K562 (cell line): ENCODE data around the gene PHF1. TPM values are rescaled to one million over a fixed set of nuclear protein-coding genes. Genes with fewer than 3 reads are reported as not detected.

Experiments used
- CAMTA2 ChIP-seq: fragments of 250-450 bp; sonication (Bioruptor Pico); conservative IDR thresholded peaks from 2 replicates; pipeline ENCODE4 v1.5.1; 2022
- CBFA2T3 ChIP-seq: fragments of 450-650 bp; IDR thresholded peaks from 2 replicates; pipeline ENCODE4 v1.6.1; 2017
- FOXJ3 ChIP-seq: sonication (generic); formaldehyde crosslinking; IDR thresholded peaks from 2 replicates; pipeline ENCODE4 v1.4.0; 2020; ENCODE audit warnings: mild to moderate bottlenecking, missing genetic modification reagents
- HDAC6 ChIP-seq: IDR thresholded peaks from 2 replicates; pipeline ENCODE4 v1.6.1; 2012; ENCODE audit warnings: low read depth, mild to moderate bottlenecking, control low read depth, inconsistent platforms, low read length, moderate library complexity
- KLF16 ChIP-seq: IDR thresholded peaks from 2 replicates; pipeline ENCODE4 v1.6.1; 2016; ENCODE audit warnings: antibody characterized with exemption
- L3MBTL2 ChIP-seq: fragments of 450-650 bp; IDR thresholded peaks from 2 replicates; pipeline ENCODE4 v1.6.1; 2016; ENCODE audit warnings: mild to moderate bottlenecking, moderate library complexity
- MTF1 ChIP-seq: fragments of 250-450 bp; sonication (Bioruptor Pico); IDR thresholded peaks from 2 replicates; pipeline ENCODE4 v1.9.0; 2021; ENCODE audit warnings: moderate library complexity, mild to moderate bottlenecking, inconsistent platforms, borderline replicate concordance
- NELFE ChIP-seq: IDR thresholded peaks from 2 replicates; pipeline ENCODE4 v1.6.1; 2011; ENCODE audit warnings: mild to moderate bottlenecking; ENCODE audit not compliant: insufficient read depth, insufficient read length
- RBM14 ChIP-seq: fragments of 200-400 bp; formaldehyde crosslinking; IDR thresholded peaks from 2 replicates; pipeline ENCODE4 v1.6.1; 2018; ENCODE audit warnings: low read depth, mild to moderate bottlenecking, low read length, moderate library complexity, borderline replicate concordance; ENCODE audit not compliant: insufficient read depth
- ZNF124 ChIP-seq: sonication (generic); formaldehyde crosslinking; IDR thresholded peaks from 2 replicates; pipeline ENCODE4 v1.8.1; 2022; ENCODE audit warnings: missing genetic modification reagents
- ZNF232 ChIP-seq: sonication (generic); formaldehyde crosslinking; IDR thresholded peaks from 2 replicates; pipeline ENCODE4 v1.8.0; 2022; ENCODE audit warnings: mild to moderate bottlenecking, missing genetic modification reagents
- ZNF436 ChIP-seq: fragments of 250-450, 450-650 bp; sonication (Bioruptor Pico); formaldehyde crosslinking; IDR thresholded peaks from 2 replicates; pipeline ENCODE4 v1.7.0; 2020; ENCODE audit warnings: mild to moderate bottlenecking
- polyA plus RNA-seq, 8 experiments: library from polyadenylated mRNA; depleted of rRNA in 4 of 8; stranded (reverse) in 5 of 8; unstranded in 3 of 8; fragments of >200 nt; fragmentation: Nextera tagmentation in 2 of 8; fragmentation: Illumina TruSeq in 1 of 8; extraction: Ambion mirVana in 2 of 8; extraction: Trizol in 1 of 8; gene quantifications; 2 replicates each; pipeline versions ENCODE4 v1.2.1 to v1.2.3, GENCODE V29; 2011 to 2014; ENCODE audit warnings: inconsistent platforms in 1 of 8, missing spikeins in 1 of 8
- total RNA-seq, 7 experiments: library from RNA; depleted of rRNA in 6 of 7; stranded (reverse); fragments of >200 nt in 6 of 7; fragmentation: Illumina TruSeq in 2 of 7; extraction: Trizol in 2 of 7; gene quantifications; 2 replicates each; pipeline versions ENCODE4 v1.2.1 to v1.2.3, GENCODE V29; 2011 to 2021; ENCODE audit warnings: low replicate concordance in 1 of 7
- TF ChIP-seq, protein P1 (sequence below), 2 experiments: IDR thresholded peaks; 2 replicates each; pipeline ENCODE4 v1.6.1; 2012; ENCODE audit warnings: improper control_type of control experiment in 2 of 2, low read depth in 2 of 2, low read length in 2 of 2, borderline replicate concordance in 1 of 2
- TF ChIP-seq, protein P2 (sequence below): fragments of 450-650 bp; IDR thresholded peaks from 2 replicates; pipeline ENCODE4 v1.6.1; 2018; ENCODE audit not compliant: partially characterized antibody
- TF ChIP-seq, protein P3 (sequence below): sonication (generic); formaldehyde crosslinking; IDR thresholded peaks from 2 replicates; pipeline ENCODE4 v1.8.1; 2023; ENCODE audit warnings: mild to moderate bottlenecking, missing genetic modification reagents
- TF ChIP-seq, protein P4 (sequence below), 2 experiments: fragments of 250-450 bp in 1 of 2; fragments of 450-650 bp in 1 of 2; sonication (Bioruptor Pico) in 1 of 2; IDR thresholded peaks; 2 replicates each; pipeline versions ENCODE4 v1.6.1 to v1.8.0; 2016 to 2021; ENCODE audit warnings: mild to moderate bottlenecking in 2 of 2, moderate library complexity in 2 of 2, missing compliant biosample characterization in 1 of 2, missing genetic modification characterization in 1 of 2
- TF ChIP-seq, protein P5 (sequence below): sonication (generic); formaldehyde crosslinking; IDR thresholded peaks from 2 replicates; pipeline ENCODE4 v1.8.0; 2022; ENCODE audit warnings: mild to moderate bottlenecking, missing genetic modification reagents

PHF1 gene
- total and polyA plus RNA-seq, 9 of the 15 experiments (the other 6 are each of a cell fraction or from before 2014, with no cell fraction given), result 3.7 to 64.2 (median 33.7) TPM

DNA sequence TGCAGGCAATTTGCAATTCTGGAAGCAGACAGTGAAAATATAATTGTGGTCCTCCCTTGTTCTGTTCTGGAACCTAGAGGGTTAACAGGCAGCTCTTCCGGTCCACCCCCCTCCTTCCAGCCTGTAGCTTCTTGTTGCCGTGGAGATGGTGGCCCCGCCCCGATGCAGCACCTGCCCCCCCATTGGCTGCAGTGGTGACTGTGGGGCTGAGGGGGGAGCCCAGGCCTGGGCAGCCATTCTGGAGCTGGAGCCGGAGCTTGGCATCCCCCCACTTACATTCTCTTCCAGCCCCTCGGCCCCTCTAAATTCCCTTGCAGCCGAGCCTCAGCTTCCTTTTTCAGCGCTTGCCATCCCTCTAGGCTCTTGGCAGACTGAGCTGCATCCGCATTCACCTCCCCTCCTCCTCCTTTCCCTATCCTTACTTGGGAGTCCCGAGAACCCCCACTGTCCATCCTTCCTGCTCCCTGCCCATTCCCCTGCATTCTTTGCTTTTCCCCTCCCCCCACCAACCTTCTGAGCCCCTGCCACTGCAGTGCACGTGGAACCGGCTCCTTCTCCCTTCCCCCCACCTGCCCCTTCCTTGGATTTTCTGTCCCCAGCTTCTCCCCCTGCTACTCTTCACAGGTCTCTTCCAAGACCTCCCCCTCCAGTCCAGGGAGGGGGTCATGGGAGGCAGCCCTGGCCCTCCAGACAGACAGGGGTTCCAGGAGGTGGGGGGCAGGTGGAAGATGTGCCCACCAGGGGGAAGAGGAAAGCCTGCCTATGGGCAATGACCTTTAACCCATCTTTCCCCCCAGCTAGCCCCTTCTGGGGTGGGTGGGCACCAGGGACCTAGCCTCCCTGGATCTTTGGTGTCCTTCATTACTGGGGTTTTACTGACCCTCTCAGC lies 20.4 kb downstream of the PHF1 start (continued):
- TF ChIP-seq, protein P1, sequence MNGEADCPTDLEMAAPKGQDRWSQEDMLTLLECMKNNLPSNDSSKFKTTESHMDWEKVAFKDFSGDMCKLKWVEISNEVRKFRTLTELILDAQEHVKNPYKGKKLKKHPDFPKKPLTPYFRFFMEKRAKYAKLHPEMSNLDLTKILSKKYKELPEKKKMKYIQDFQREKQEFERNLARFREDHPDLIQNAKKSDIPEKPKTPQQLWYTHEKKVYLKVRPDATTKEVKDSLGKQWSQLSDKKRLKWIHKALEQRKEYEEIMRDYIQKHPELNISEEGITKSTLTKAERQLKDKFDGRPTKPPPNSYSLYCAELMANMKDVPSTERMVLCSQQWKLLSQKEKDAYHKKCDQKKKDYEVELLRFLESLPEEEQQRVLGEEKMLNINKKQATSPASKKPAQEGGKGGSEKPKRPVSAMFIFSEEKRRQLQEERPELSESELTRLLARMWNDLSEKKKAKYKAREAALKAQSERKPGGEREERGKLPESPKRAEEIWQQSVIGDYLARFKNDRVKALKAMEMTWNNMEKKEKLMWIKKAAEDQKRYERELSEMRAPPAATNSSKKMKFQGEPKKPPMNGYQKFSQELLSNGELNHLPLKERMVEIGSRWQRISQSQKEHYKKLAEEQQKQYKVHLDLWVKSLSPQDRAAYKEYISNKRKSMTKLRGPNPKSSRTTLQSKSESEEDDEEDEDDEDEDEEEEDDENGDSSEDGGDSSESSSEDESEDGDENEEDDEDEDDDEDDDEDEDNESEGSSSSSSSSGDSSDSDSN (IDR thresholded peaks at IDR 0.05; ENCODE audit: borderline replicate concordance in 1 of 2, low read depth in 2 of 2, low read length in 2 of 2), result no peak
- TF ChIP-seq, protein P2, sequence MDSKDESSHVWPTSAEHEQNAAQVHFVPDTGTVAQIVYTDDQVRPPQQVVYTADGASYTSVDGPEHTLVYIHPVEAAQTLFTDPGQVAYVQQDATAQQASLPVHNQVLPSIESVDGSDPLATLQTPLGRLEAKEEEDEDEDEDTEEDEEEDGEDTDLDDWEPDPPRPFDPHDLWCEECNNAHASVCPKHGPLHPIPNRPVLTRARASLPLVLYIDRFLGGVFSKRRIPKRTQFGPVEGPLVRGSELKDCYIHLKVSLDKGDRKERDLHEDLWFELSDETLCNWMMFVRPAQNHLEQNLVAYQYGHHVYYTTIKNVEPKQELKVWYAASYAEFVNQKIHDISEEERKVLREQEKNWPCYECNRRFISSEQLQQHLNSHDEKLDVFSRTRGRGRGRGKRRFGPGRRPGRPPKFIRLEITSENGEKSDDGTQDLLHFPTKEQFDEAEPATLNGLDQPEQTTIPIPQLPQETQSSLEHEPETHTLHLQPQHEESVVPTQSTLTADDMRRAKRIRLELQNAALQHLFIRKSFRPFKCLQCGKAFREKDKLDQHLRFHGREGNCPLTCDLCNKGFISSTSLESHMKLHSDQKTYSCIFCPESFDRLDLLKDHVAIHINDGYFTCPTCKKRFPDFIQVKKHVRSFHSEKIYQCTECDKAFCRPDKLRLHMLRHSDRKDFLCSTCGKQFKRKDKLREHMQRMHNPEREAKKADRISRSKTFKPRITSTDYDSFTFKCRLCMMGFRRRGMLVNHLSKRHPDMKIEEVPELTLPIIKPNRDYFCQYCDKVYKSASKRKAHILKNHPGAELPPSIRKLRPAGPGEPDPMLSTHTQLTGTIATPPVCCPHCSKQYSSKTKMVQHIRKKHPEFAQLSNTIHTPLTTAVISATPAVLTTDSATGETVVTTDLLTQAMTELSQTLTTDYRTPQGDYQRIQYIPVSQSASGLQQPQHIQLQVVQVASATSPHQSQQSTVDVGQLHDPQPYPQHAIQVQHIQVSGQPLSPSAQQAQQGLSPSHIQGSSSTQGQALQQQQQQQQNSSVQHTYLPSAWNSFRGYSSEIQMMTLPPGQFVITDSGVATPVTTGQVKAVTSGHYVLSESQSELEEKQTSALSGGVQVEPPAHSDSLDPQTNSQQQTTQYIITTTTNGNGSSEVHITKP, result peak; percentile 52
- TF ChIP-seq, protein P3, sequence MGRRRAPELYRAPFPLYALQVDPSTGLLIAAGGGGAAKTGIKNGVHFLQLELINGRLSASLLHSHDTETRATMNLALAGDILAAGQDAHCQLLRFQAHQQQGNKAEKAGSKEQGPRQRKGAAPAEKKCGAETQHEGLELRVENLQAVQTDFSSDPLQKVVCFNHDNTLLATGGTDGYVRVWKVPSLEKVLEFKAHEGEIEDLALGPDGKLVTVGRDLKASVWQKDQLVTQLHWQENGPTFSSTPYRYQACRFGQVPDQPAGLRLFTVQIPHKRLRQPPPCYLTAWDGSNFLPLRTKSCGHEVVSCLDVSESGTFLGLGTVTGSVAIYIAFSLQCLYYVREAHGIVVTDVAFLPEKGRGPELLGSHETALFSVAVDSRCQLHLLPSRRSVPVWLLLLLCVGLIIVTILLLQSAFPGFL (CRISPR knock-in tag), result no peak
- TF ChIP-seq ZNF124 (no peak), L3MBTL2 (no peak), CBFA2T3 (no peak), RBM14 (no peak), ZNF436 (CRISPR knock-in tag) (no peak), ZNF232 (CRISPR knock-in tag) (no peak), FOXJ3 (peak; percentile 72), KLF16 (no peak), NELFE (no peak), CAMTA2 (CRISPR knock-in tag) (no peak), HDAC6 (no peak), MTF1 (no peak)
- TF ChIP-seq, protein P4, sequence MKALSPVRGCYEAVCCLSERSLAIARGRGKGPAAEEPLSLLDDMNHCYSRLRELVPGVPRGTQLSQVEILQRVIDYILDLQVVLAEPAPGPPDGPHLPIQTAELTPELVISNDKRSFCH (CRISPR knock-in tag; IDR thresholded peaks at IDR 0.05), result no peak
- TF ChIP-seq, protein P4 (tag; IDR thresholded peaks at IDR 0.05), result no peak
- TF ChIP-seq, protein P5, sequence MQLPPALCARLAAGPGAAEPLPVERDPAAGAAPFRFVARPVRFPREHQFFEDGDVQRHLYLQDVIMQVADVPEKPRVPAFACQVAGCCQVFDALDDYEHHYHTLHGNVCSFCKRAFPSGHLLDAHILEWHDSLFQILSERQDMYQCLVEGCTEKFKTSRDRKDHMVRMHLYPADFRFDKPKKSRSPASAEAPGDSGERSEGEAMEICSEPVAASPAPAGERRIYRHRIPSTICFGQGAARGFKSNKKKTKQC (CRISPR knock-in tag), result no peak
